WTC11 (cell line): ENCODE measurements around the gene CNR2. TPM values are rescaled to one million over a fixed set of nuclear protein-coding genes. Genes with fewer than 3 reads are reported as not detected.

Source experiments
- ATAC-seq: fragments of 200-7000 bp; cut with Tn5 transposase; 2 replicates; pipeline ENCODE4 v1.10.0; 2021; ENCODE audit warnings: mild to moderate bottlenecking, moderate library complexity
- Bru-seq: library from RNA; stranded (reverse); fragments of 400-500 nt; gene quantifications from one replicate; lab custom pipeline; 2021; lab: Mats Ljungman, UMichigan
- CTCF ChIA-PET: fragments of 300-600 bp; sonication (Branson Sonifier 250); formaldehyde crosslinking; loops from one replicate; lab custom pipeline; 2021; ENCODE audit warnings: antibody characterized with exemption; lab: Charles Lee
- POLR2A ChIA-PET: fragments of 350-600 bp; sonication (Branson Sonifier 250); formaldehyde crosslinking; loops from one replicate; lab custom pipeline; 2021; ENCODE audit warnings: antibody characterized with exemption; lab: Charles Lee
- DNase-seq: peaks from one replicate; pipeline ENCODE4 v3.0.0; 2021; ENCODE audit warnings: low spot score
- H3K27ac Mint-ChIP-seq: 2 replicates; pipeline ENCODE4 v1.8.0; 2021; ENCODE audit warnings: mixed read lengths
- H3K27me3 Mint-ChIP-seq: 2 replicates; pipeline ENCODE4 v1.8.0; 2021; ENCODE audit warnings: low read depth, mild to moderate bottlenecking, moderate library complexity, mixed read lengths
- H3K36me3 Mint-ChIP-seq: 2 replicates; pipeline ENCODE4 v1.8.0; 2021; ENCODE audit warnings: mixed read lengths
- H3K4me1 Mint-ChIP-seq: 2 replicates; pipeline ENCODE4 v1.8.0; 2022; ENCODE audit warnings: mixed read lengths
- H3K4me3 Mint-ChIP-seq: 2 replicates; pipeline ENCODE4 v1.8.0; 2021; ENCODE audit warnings: mild to moderate bottlenecking, moderate library complexity, mixed read lengths
- H3K9me3 Mint-ChIP-seq: 2 replicates; pipeline ENCODE4 v1.8.0; 2021; ENCODE audit warnings: mixed read lengths
- CDX4 ChIP-seq: fragments of 250-450 bp; sonication (Bioruptor Pico); IDR thresholded peaks from 2 replicates; pipeline ENCODE4 v1.9.0; 2021; ENCODE audit warnings: moderate library complexity, mild to moderate bottlenecking, inconsistent platforms, borderline replicate concordance
- ESRRA ChIP-seq: sonication (generic); formaldehyde crosslinking; IDR thresholded peaks from 2 replicates; pipeline ENCODE4 v1.8.1; 2022; ENCODE audit warnings: mild to moderate bottlenecking, missing genetic modification reagents, borderline replicate concordance
- JAZF1 ChIP-seq: fragments of 250-450 bp; sonication (Bioruptor Pico); IDR thresholded peaks from 2 replicates; pipeline ENCODE4 v1.9.0; 2021; ENCODE audit warnings: moderate library complexity, mild to moderate bottlenecking, inconsistent platforms
- KAT7 ChIP-seq: sonication (generic); formaldehyde crosslinking; IDR thresholded peaks from 2 replicates; pipeline ENCODE4 v1.8.1; 2023; ENCODE audit warnings: missing genetic modification reagents, mild to moderate bottlenecking, borderline replicate concordance
- NFE2L1 ChIP-seq: sonication (generic); formaldehyde crosslinking; IDR thresholded peaks from 2 replicates; pipeline ENCODE4 v1.8.1; 2023; ENCODE audit warnings: missing genetic modification reagents
- RORB ChIP-seq: fragments of 250-450 bp; sonication (Bioruptor Pico); IDR thresholded peaks from 2 replicates; pipeline ENCODE4 v1.9.0; 2021; ENCODE audit warnings: mild to moderate bottlenecking
- TP53 ChIP-seq: sonication (generic); formaldehyde crosslinking; IDR thresholded peaks from 2 replicates; pipeline ENCODE4 v1.8.1; 2023; ENCODE audit warnings: mild to moderate bottlenecking, missing genetic modification reagents
- ZBTB43 ChIP-seq: sonication (generic); formaldehyde crosslinking; IDR thresholded peaks from 2 replicates; pipeline ENCODE4 v1.8.1; 2023; ENCODE audit warnings: mild to moderate bottlenecking, missing genetic modification reagents
- ZMAT4 ChIP-seq: fragments of 250-450 bp; sonication (Bioruptor Pico); IDR thresholded peaks from 2 replicates; pipeline ENCODE4 v1.9.0; 2021; ENCODE audit warnings: mild to moderate bottlenecking
- ZNF317 ChIP-seq: sonication (generic); formaldehyde crosslinking; IDR thresholded peaks from 2 replicates; pipeline ENCODE4 v1.8.1; 2023; ENCODE audit warnings: low read depth, mild to moderate bottlenecking, moderate library complexity, missing genetic modification reagents, borderline replicate concordance
- ZNF396 ChIP-seq: fragments of 250-450 bp; sonication (Bioruptor Pico); IDR thresholded peaks from 2 replicates; pipeline ENCODE4 v1.8.0; 2021; ENCODE audit warnings: mild to moderate bottlenecking, moderate library complexity, borderline replicate concordance
- ZNF512 ChIP-seq: sonication (generic); formaldehyde crosslinking; IDR thresholded peaks from 2 replicates; pipeline ENCODE4 v1.8.1; 2022; ENCODE audit warnings: missing genetic modification reagents, borderline replicate concordance
- long read RNA-seq, 3 experiments: library from RNA in 1 of 3; library from capped mRNA in 1 of 3; library from polyadenylated mRNA in 1 of 3; unstranded in 2 of 3; stranded (forward) in 1 of 3; transcript quantifications; one replicate each; pipeline ENCODE4 v2.0.0, GENCODE V29; 2021
- total RNA-seq: library from RNA; stranded (reverse); gene quantifications from 3 replicates; pipeline ENCODE4 v1.2.3, GENCODE V29; 2021
- TF ChIP-seq, protein P1 (sequence below): sonication (generic); formaldehyde crosslinking; IDR thresholded peaks from 2 replicates; pipeline ENCODE4 v1.8.0; 2022; ENCODE audit warnings: mild to moderate bottlenecking, missing genetic modification reagents

Gene CNR2
- not detected in 3 replicates for total RNA-seq
- percentile 4 among the genes with signal in this experiment for Bru-seq, nascent RNA
- long read RNA-seq, experiment 1, result 0 reads
- long read RNA-seq, experiment 2, result 0 reads
- long read RNA-seq, experiment 3, result 0 reads

DNA sequence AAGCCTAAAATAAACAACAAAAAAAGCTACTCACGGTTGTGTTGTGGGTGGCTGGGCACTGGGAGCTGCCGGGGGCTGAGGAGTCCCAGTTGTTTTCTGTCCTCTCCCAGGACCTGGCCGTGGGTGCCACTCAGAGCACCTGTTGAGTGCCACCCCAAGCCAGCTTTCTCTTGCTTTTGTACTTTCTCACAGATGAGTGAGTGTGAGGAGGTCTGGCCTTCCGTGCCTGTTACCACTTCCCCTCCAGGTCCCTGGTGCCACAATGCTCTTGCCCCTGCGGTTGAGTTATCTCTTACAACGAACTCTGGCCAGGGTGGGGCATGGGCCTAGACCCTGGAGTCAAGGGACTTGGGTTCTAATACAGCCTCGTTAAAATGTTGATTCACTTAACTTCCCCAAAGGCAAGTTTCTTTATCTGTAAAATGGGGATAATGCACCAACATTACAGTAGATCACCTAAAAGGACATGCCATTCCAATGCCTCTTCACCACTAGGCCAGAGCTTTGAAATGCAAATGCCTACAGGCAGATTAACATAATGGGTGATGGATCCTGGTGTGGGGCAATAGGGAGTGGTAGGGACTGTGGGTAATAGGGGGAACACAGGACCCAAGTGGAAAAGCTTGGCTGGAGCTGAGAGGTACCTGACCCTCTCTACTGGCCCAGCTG lies at the start of gene CNR2:
TSS of gene CNR2 (minus strand) at position 151 of the 669 bp plus-strand sequence. CDS start 37,745 bp downstream, outside the sequence.
- TF ChIP-seq ESRRA (CRISPR knock-in tag) (no peak), ZMAT4 (CRISPR knock-in tag) (no peak), CDX4 (CRISPR knock-in tag) (no peak), TP53 (CRISPR knock-in tag) (no peak), ZNF512 (no peak), ZNF317 (CRISPR knock-in tag) (no peak), NFE2L1 (CRISPR knock-in tag) (no peak), ZBTB43 (CRISPR knock-in tag) (no peak)
- TF ChIP-seq, protein P1, sequence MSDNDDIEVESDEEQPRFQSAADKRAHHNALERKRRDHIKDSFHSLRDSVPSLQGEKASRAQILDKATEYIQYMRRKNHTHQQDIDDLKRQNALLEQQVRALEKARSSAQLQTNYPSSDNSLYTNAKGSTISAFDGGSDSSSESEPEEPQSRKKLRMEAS, result no peak
- no peaks in the 10 kb centered on the region for H3K9me3 Mint-ChIP-seq
- no peak within 1 kb of the TSS; the same call in 1 of the 2 replicates for H3K27ac Mint-ChIP-seq
- ATAC-seq (no peak), DNase-seq (no peak)
- peaks cover 9% of the 10 kb centered on the region; the same call in 1 of the 2 replicates for H3K27me3 Mint-ChIP-seq
- H3K4me1 Mint-ChIP-seq, result peaks cover 10% of the 10 kb centered on the region
- H3K36me3 Mint-ChIP-seq, result no peaks in the 10 kb centered on the region
- H3K4me3 Mint-ChIP-seq, result no peak within 1 kb of the TSS
- CTCF ChIA-PET, result interaction anchor here (1.0 to 1.7 kb wide), 2 partner anchors 103 to 123 kb away, joined by 3 to 11 read pairs; no protein-coding TSS in a partner anchor
- POLR2A ChIA-PET, result no interaction called here

DNA sequence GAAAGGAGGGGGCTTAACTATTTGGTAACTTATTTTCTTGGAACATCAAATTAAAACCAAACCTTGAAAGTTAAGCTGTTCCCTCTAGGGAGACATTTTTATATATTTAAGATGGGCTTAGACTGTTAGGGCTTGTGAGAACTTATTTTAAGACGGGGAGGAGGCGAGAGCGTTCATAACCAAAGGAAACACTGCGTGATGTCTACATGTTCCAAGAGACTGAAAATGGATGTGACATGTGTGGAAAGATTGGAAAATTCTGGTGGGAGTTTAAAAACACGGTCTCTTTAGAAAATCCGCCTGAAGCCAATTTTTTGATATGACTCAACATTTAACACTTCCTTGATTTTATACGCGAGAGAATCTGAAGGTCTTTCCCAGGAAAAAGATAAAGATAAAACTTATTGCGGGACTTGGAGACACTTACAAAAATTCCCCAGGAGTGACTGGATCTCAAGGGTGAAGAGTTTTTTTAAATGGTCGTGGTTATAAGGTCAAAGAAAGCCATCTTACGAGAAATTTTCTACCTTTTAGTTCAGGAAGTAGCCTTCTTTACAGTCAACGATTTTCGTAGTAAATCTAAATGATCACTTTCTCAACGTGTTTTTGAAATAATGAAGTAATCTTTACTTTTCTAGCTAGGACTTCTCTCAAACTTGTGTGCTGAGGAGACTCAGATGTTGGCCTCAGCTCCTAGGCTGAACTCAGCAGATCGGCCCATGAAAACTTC lies 47.3 kb upstream of the CNR2 start:
- TF ChIP-seq JAZF1 (CRISPR knock-in tag), result no peak
- TF ChIP-seq ZNF396 (CRISPR knock-in tag), result no peak
- no peak for TF ChIP-seq KAT7 (CRISPR knock-in tag)
- TF ChIP-seq RORB (CRISPR knock-in tag), result no peak
- TF ChIP-seq, all 79 proteins: peak for 0
- no peak for DNase-seq
- Mint-ChIP-seq H3K4me3 (peak overlapping the region; percentile 88), H3K9me3 (no peaks in the 10 kb centered on the region), H3K4me1 (peaks cover 35% of the 10 kb centered on the region), H3K36me3 (peaks cover 23% of the 10 kb centered on the region), H3K27ac (peak overlapping the region; percentile 100), H3K27me3 (no peaks in the 10 kb centered on the region)
- POLR2A ChIA-PET, result interaction anchor here (0.6 to 1.4 kb wide), 5 partner anchors 20 to 190 kb away, joined by 3 to 4 read pairs (median 3); partner anchors contain the start of gene SRSF10
- no peak for ATAC-seq
- CTCF ChIA-PET, result interaction anchor here (0.5 to 1.2 kb wide), 2 partner anchors 151 to 190 kb away, joined by 3 to 4 read pairs; no protein-coding TSS in a partner anchor
